K562 (cell line): Measurements from ENCODE around the gene FBLN2. TPM values are rescaled to one million over a fixed set of nuclear protein-coding genes. Genes with fewer than 3 reads are reported as not detected.
A peak's percentile ranks its signal among the peaks of the same experiment; 100 is the strongest.

ENCODE experiments used
- ATAC-seq: fragments of 200-7000 bp; cut with Tn5 transposase; 3 replicates; pipeline ENCODE4 v1.9.1; 2020; ENCODE audit warnings: moderate library complexity
- BruUV-seq: library from RNA; stranded (reverse); fragments of 400-500 nt; replicated peaks from 2 replicates; lab custom pipeline; 2021; lab: Mats Ljungman, UMichigan
- CTCF ChIA-PET: fragments of 300-600 bp; formaldehyde crosslinking; extraction: SDS; loops from one replicate; lab custom pipeline; 2021; ENCODE audit warnings: low intra/inter-chr PET ratio; lab: Yijun Ruan, JAX
- POLR2A ChIA-PET: fragments of 300-600, 350-650 bp; sonication (Branson Sonifier 250); formaldehyde crosslinking; extraction: SDS; loops from one replicate; lab custom pipeline; 2021; ENCODE audit warnings: antibody characterized with exemption, inconsistent platforms; lab: Yijun Ruan, JAX
- DNase-seq, 4 experiments: peaks; one replicate each; pipeline versions ENCODE4 v3.0.0 to v3.0.0-alpha.2; 2011 to 2018; ENCODE audit warnings: low spot score in 3 of 4, mixed read lengths in 3 of 4; ENCODE audit errors: extremely low read depth in 1 of 4
- FAIRE-seq: peaks from 2 replicates; lab custom pipeline; 2011; peaks lifted over from hg19 to GRCh38; lab: Jason Lieb, UNC
- H2AFZ ChIP-seq: 2 replicates; pipeline ENCODE4 v1.6.0; 2011; ENCODE audit warnings: low read depth, low read length, control low read depth, inconsistent platforms
- H3K27ac ChIP-seq: fragments of 200-600 bp; 3 replicates; pipeline ENCODE4 v1.8.0; 2011; ENCODE audit warnings: low read depth, mild to moderate bottlenecking, control low read depth, inconsistent platforms, low read length, moderate library complexity, mixed read lengths; ENCODE audit errors: extremely low read depth
- H3K27me3 ChIP-seq, 2 experiments: fragments of 300-600 bp in 1 of 2; 2 replicates in 1 of 2; 3 replicates in 1 of 2; pipeline versions ENCODE4 v1.6.0 to v1.8.0; 2011; ENCODE audit warnings: inconsistent platforms in 2 of 2, low read length in 2 of 2, mild to moderate bottlenecking in 1 of 2, mixed read lengths in 1 of 2, moderate library complexity in 1 of 2; ENCODE audit not compliant: control insufficient read depth in 2 of 2, insufficient read depth in 2 of 2
- H3K36me3 ChIP-seq: fragments of 300-600 bp; 3 replicates; pipeline ENCODE4 v1.8.0; 2011; ENCODE audit warnings: mild to moderate bottlenecking, low read length, inconsistent platforms; ENCODE audit not compliant: control insufficient read depth, insufficient read depth
- H3K4me1 ChIP-seq, 2 experiments: fragments of 200-600 bp in 1 of 2; replicated peaks in 1 of 2; 2 replicates in 1 of 2; 3 replicates in 1 of 2; pipeline versions ENCODE4 v1.5.1 to v1.8.0; 2011; ENCODE audit warnings: inconsistent platforms in 2 of 2, low read length in 2 of 2, mild to moderate bottlenecking in 1 of 2, mixed read lengths in 1 of 2, moderate library complexity in 1 of 2; ENCODE audit not compliant: control insufficient read depth in 2 of 2, insufficient read depth in 2 of 2
- H3K4me2 ChIP-seq: 2 replicates; pipeline ENCODE4 v1.6.1; 2011; ENCODE audit warnings: low read length, control low read depth, inconsistent platforms, mixed read lengths; ENCODE audit not compliant: insufficient read depth
- H3K4me3 ChIP-seq: fragments of 200-600 bp; sonication (generic), shearing (Covaris generic); 2 replicates; pipeline ENCODE4 v1.5.1; 2016; ENCODE audit warnings: control low read depth, inconsistent platforms
- H3K79me2 ChIP-seq: fragments of 200-600 bp; 3 replicates; pipeline ENCODE4 v1.8.0; 2011; ENCODE audit warnings: low read length, inconsistent platforms; ENCODE audit not compliant: control insufficient read depth, insufficient read depth
- H3K9ac ChIP-seq, 2 experiments: 2 replicates each; pipeline versions ENCODE4 v1.6.0 to v1.6.1; 2011; ENCODE audit warnings: low read depth in 2 of 2, low read length in 2 of 2, control low read depth in 1 of 2, inconsistent platforms in 1 of 2, mild to moderate bottlenecking in 1 of 2, mixed read lengths in 1 of 2; ENCODE audit not compliant: insufficient read depth in 1 of 2
- H3K9me1 ChIP-seq: one replicate; pipeline ENCODE4 v1.6.0; 2011; ENCODE audit warnings: inconsistent platforms, mild to moderate bottlenecking, low read length, moderate library complexity; ENCODE audit not compliant: control insufficient read depth, insufficient read depth
- H3K9me3 ChIP-seq: replicated peaks from 2 replicates; pipeline ENCODE4 v1.5.1; 2011; ENCODE audit warnings: low read depth, low read length, inconsistent platforms; ENCODE audit not compliant: control insufficient read depth, insufficient read depth
- H4K20me1 ChIP-seq: replicated peaks from 2 replicates; pipeline ENCODE4 v1.6.1; 2011; ENCODE audit warnings: low read length, inconsistent platforms, mixed read lengths; ENCODE audit not compliant: control insufficient read depth, insufficient read depth
- CBX1 ChIP-seq: sonication (generic); IDR thresholded peaks from 2 replicates; pipeline ENCODE4 v1.6.1; 2016; ENCODE audit warnings: antibody characterized with exemption, low read depth, mild to moderate bottlenecking
- KDM1A ChIP-seq, 2 experiments: fragments of 450-650 bp; IDR thresholded peaks; 2 replicates each; pipeline ENCODE4 v1.6.1; 2016; ENCODE audit warnings: mild to moderate bottlenecking in 2 of 2
- PML ChIP-seq: IDR thresholded peaks from 2 replicates; pipeline ENCODE4 v1.6.1; 2012; ENCODE audit warnings: low read length, inconsistent platforms
- RUNX1 ChIP-seq: sonication (generic); IDR thresholded peaks from 2 replicates; pipeline ENCODE4 v1.6.1; 2016; ENCODE audit warnings: antibody characterized with exemption, low read depth
- STAG1 ChIP-seq: sonication (generic); formaldehyde crosslinking; IDR thresholded peaks from 2 replicates; pipeline ENCODE4 v1.5.0; 2020; ENCODE audit warnings: missing genetic modification reagents, borderline replicate concordance
- ZEB2 ChIP-seq: fragments of 450-650 bp; IDR thresholded peaks from 2 replicates; pipeline ENCODE4 v1.6.1; 2016
- ZNF77 ChIP-seq: fragments of 250-450 bp; sonication (Bioruptor Pico); IDR thresholded peaks from 2 replicates; pipeline ENCODE4 v1.5.0; 2020
- WGBS: fragments of 100-300 bp; shearing (Covaris generic); methylation state at CpG from one replicate; pipeline ENCODE4 v1.1.6; 2016; ENCODE audit warnings: low coverage, mixed read lengths; ENCODE audit not compliant: insufficient coverage; ENCODE audit errors: missing lambda C conversion rate; 5-methylcytosine and 5-hydroxymethylcytosine counted together
- in situ Hi-C: fragments of 300-500 bp; cut with MboI; formaldehyde crosslinking; loops from 4 replicates; pipeline ENCODE4 v1.15.0; 2018; ENCODE audit warnings: inconsistent platforms, mixed read lengths
- intact Hi-C: fragments of 100-400 bp; cut with micrococcal nuclease; formaldehyde crosslinking; loops from 2 replicates; pipeline ENCODE4 v1.14.2; 2022
- polyA plus RNA-seq, 8 experiments: library from polyadenylated mRNA; depleted of rRNA in 4 of 8; stranded (reverse) in 5 of 8; unstranded in 3 of 8; fragments of >200 nt; fragmentation: Nextera tagmentation in 2 of 8; fragmentation: Illumina TruSeq in 1 of 8; extraction: Ambion mirVana in 2 of 8; extraction: Trizol in 1 of 8; gene quantifications; 2 replicates each; pipeline versions ENCODE4 v1.2.1 to v1.2.3, GENCODE V29; 2011 to 2014; ENCODE audit warnings: inconsistent platforms in 1 of 8, missing spikeins in 1 of 8
- total RNA-seq, 7 experiments: library from RNA; depleted of rRNA in 6 of 7; stranded (reverse); fragments of >200 nt in 6 of 7; fragmentation: Illumina TruSeq in 2 of 7; extraction: Trizol in 2 of 7; gene quantifications; 2 replicates each; pipeline versions ENCODE4 v1.2.1 to v1.2.3, GENCODE V29; 2011 to 2021; ENCODE audit warnings: low replicate concordance in 1 of 7
- TF ChIP-seq, protein P1 (sequence below): fragments of 450-650 bp; IDR thresholded peaks from 2 replicates; pipeline ENCODE4 v1.6.1; 2016; ENCODE audit warnings: low read depth
- TF ChIP-seq, protein P2 (sequence below): sonication (generic); formaldehyde crosslinking; IDR thresholded peaks from 2 replicates; pipeline ENCODE4 v1.8.0; 2023; ENCODE audit warnings: mild to moderate bottlenecking, missing genetic modification reagents

FBLN2 gene
- total and polyA plus RNA-seq, 9 of the 15 experiments (the other 6 are each of a cell fraction or from before 2014, with no cell fraction given), result 0.03 to 0.10 (median 0.04) TPM; not detected in 6

DNA sequence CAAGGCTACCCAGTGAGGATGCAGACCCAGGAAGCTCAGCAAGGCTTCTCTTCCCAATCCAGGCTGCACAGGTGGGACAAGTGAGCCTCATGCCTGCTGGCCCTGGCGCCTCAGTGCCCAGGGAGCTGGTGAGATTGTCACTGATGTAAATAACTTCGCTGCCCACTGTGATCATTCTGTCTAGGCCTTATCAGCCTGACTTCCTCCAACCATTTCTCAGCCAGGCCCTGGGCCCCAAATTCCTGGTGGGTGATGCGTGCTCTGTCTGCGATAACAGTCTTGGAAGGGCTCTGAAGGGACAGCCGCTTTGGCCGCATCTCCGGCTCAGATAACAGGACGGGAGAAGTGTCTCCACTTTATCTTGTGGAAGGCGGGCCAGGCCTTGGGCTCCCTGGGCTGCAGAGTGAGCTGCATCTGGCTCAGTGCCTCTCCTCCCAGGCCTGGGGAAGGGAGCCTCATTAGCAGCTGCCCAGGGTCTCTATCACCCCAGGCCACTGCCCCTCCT, 2.2 kb upstream of the FBLN2 start:
- no peak overlapping the region for H3K27ac ChIP-seq
- no TSS peak for BruUV-seq
- H3K9me1 ChIP-seq, result peaks cover 3% of the 10 kb centered on the region
- no peaks in the 10 kb centered on the region for H3K9me3 ChIP-seq
- FAIRE-seq (peak; percentile 100), DNase-seq (peak; percentile 72 to 96 (median 82)), ATAC-seq (peak; percentile 90)
- intact Hi-C loops, result no loop called here
- peak overlapping the region; percentile 13; the same call in 1 of the 2 replicates for H3K4me2 ChIP-seq
- peaks cover 29% of the 10 kb centered on the region for H4K20me1 ChIP-seq
- H3K79me2 ChIP-seq, result no peaks in the 10 kb centered on the region
- in situ Hi-C loops, result no loop called here
- ChIA-PET POLR2A (interaction anchor here (0.5 to 1.4 kb wide), 7 partner anchors 7 to 624 kb away, joined by 3 to 4 read pairs (median 3); no protein-coding TSS in a partner anchor), CTCF (interaction anchor here (0.7 kb wide), 1 partner anchor 53 kb away, joined by 3 read pairs; no protein-coding TSS in a partner anchor)
- H3K27me3 ChIP-seq, result peaks cover 0 to 24% of the 10 kb centered on the region in 2 experiments; a peak in 2 of 5 replicates
- WGBS, result 0% methylated on average over 9 of the region's 9 CpGs
- H3K36me3 ChIP-seq, result no peaks in the 10 kb centered on the region
- no peak overlapping the region for H3K4me3 ChIP-seq
- H3K9ac ChIP-seq, result 0 out of 4 replicates have a peak overlapping the region, but pooled peaks of 1 of the 2 experiments have one; percentile 3
- peaks cover 19 to 37% of the 10 kb centered on the region in 2 experiments; a peak in 4 of 5 replicates for H3K4me1 ChIP-seq
- no peak overlapping the region for H2AFZ ChIP-seq
- TF ChIP-seq RUNX1 (peak; percentile 81; the same call in 1 of the 2 replicates), CBX1 (0 out of 2 replicates have a peak, but pooled peaks have one; percentile 32), ZNF77 (no peak), PML (peak; percentile 64), KDM1A (IDR thresholded peaks at IDR 0.05) (peak; percentile 93 to 95), ZEB2 (peak; percentile 89), STAG1 (CRISPR knock-in tag) (no peak)
- TF ChIP-seq, protein P1, sequence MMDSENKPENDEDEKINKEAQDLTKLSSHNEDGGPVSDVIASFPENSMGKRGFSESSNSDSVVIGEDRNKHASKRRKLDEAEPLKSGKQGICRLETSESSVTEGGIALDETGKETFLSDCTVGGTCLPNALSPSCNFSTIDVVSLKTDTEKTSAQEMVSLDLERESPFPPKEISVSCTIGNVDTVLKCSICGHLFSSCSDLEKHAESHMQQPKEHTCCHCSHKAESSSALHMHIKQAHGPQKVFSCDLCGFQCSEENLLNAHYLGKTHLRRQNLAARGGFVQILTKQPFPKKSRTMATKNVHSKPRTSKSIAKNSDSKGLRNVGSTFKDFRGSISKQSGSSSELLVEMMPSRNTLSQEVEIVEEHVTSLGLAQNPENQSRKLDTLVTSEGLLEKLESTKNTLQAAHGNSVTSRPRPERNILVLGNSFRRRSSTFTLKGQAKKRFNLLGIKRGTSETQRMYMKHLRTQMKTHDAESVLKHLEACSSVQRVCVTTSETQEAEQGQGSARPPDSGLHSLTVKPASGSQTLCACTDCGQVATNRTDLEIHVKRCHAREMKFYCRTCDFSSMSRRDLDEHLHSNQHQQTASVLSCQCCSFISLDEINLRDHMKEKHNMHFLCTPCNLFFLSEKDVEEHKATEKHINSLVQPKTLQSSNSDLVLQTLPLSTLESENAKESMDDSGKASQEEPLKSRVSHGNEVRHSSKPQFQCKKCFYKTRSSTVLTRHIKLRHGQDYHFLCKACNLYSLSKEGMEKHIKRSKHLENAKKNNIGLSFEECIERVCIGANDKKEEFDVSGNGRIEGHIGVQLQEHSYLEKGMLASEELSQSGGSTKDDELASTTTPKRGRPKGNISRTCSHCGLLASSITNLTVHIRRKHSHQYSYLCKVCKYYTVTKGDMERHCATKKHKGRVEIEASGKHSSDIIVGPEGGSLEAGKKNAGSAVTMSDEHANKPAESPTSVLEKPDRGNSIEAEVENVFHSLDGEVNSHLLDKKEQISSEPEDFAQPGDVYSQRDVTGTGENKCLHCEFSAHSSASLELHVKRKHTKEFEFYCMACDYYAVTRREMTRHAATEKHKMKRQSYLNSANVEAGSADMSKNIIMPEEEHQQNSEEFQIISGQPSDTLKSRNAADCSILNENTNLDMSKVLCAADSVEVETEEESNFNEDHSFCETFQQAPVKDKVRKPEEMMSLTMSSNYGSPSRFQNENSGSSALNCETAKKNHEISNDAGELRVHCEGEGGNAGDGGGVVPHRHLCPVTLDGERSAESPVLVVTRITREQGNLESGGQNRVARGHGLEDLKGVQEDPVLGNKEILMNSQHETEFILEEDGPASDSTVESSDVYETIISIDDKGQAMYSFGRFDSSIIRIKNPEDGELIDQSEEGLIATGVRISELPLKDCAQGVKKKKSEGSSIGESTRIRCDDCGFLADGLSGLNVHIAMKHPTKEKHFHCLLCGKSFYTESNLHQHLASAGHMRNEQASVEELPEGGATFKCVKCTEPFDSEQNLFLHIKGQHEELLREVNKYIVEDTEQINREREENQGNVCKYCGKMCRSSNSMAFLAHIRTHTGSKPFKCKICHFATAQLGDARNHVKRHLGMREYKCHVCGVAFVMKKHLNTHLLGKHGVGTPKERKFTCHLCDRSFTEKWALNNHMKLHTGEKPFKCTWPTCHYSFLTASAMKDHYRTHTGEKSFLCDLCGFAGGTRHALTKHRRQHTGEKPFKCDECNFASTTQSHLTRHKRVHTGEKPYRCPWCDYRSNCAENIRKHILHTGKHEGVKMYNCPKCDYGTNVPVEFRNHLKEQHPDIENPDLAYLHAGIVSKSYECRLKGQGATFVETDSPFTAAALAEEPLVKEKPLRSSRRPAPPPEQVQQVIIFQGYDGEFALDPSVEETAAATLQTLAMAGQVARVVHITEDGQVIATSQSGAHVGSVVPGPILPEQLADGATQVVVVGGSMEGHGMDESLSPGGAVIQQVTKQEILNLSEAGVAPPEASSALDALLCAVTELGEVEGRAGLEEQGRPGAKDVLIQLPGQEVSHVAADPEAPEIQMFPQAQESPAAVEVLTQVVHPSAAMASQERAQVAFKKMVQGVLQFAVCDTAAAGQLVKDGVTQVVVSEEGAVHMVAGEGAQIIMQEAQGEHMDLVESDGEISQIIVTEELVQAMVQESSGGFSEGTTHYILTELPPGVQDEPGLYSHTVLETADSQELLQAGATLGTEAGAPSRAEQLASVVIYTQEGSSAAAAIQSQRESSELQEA, result no peak
- TF ChIP-seq, protein P2, sequence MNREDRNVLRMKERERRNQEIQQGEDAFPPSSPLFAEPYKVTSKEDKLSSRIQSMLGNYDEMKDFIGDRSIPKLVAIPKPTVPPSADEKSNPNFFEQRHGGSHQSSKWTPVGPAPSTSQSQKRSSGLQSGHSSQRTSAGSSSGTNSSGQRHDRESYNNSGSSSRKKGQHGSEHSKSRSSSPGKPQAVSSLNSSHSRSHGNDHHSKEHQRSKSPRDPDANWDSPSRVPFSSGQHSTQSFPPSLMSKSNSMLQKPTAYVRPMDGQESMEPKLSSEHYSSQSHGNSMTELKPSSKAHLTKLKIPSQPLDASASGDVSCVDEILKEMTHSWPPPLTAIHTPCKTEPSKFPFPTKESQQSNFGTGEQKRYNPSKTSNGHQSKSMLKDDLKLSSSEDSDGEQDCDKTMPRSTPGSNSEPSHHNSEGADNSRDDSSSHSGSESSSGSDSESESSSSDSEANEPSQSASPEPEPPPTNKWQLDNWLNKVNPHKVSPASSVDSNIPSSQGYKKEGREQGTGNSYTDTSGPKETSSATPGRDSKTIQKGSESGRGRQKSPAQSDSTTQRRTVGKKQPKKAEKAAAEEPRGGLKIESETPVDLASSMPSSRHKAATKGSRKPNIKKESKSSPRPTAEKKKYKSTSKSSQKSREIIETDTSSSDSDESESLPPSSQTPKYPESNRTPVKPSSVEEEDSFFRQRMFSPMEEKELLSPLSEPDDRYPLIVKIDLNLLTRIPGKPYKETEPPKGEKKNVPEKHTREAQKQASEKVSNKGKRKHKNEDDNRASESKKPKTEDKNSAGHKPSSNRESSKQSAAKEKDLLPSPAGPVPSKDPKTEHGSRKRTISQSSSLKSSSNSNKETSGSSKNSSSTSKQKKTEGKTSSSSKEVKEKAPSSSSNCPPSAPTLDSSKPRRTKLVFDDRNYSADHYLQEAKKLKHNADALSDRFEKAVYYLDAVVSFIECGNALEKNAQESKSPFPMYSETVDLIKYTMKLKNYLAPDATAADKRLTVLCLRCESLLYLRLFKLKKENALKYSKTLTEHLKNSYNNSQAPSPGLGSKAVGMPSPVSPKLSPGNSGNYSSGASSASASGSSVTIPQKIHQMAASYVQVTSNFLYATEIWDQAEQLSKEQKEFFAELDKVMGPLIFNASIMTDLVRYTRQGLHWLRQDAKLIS (CRISPR knock-in tag), result no peak
